CD14-positive monocyte (primary cell): ENCODE data around the gene RAB11FIP2. TPM values are rescaled to one million over a fixed set of nuclear protein-coding genes. Genes with fewer than 3 reads are reported as not detected.

Experiments used
- DNase-seq, 3 donors: peaks; one replicate each; pipeline ENCODE4 v3.0.0-alpha.2; 2011 to 2022
- H2AFZ ChIP-seq: 2 replicates; pipeline ENCODE4 v1.6.0; 2012; ENCODE audit warnings: mild to moderate bottlenecking, low read depth, low read length, inconsistent platforms; ENCODE audit not compliant: insufficient read depth, poor library complexity, severe bottlenecking
- H3K27ac ChIP-seq, 2 donors: 1 replicate in 1 of 2; 2 replicates in 1 of 2; pipeline ENCODE4 v1.5.1; 2012 to 2013; ENCODE audit warnings: low read length in 2 of 2, control low read depth in 1 of 2, inconsistent platforms in 1 of 2, low read depth in 1 of 2, mild to moderate bottlenecking in 1 of 2
- H3K27me3 ChIP-seq, 2 donors: one replicate each; pipeline versions ENCODE4 v1.6.0 to v1.6.1; 2011 to 2013; ENCODE audit warnings: low read length in 2 of 2; ENCODE audit not compliant: control insufficient read depth in 2 of 2, insufficient read depth in 2 of 2
- H3K36me3 ChIP-seq, 2 donors: replicated peaks in 1 of 2; 1 replicate in 1 of 2; 2 replicates in 1 of 2; pipeline versions ENCODE4 v1.5.1 to v1.6.1; 2012 to 2013; ENCODE audit warnings: low read length in 2 of 2, control low read depth in 1 of 2, inconsistent platforms in 1 of 2, mild to moderate bottlenecking in 1 of 2; ENCODE audit not compliant: insufficient read depth in 2 of 2, control insufficient read depth in 1 of 2
- H3K4me1 ChIP-seq, 2 donors: 1 replicate in 1 of 2; 2 replicates in 1 of 2; pipeline versions ENCODE4 v1.5.1 to v1.6.1; 2012 to 2013; ENCODE audit warnings: low read length in 2 of 2, control low read depth in 1 of 2, inconsistent platforms in 1 of 2, mild to moderate bottlenecking in 1 of 2, moderate library complexity in 1 of 2; ENCODE audit not compliant: insufficient read depth in 2 of 2, control insufficient read depth in 1 of 2
- H3K4me2 ChIP-seq: replicated peaks from 2 replicates; pipeline ENCODE3; 2012; ENCODE audit warnings: low read length, moderate library complexity, mild to moderate bottlenecking; ENCODE audit not compliant: poor library complexity, severe bottlenecking; ENCODE audit errors: extremely low read depth
- H3K4me3 ChIP-seq, 3 experiments: fragments of 200-600 bp in 1 of 3; sonication (generic) in 1 of 3; replicated peaks in 1 of 3; 1 replicate in 2 of 3; 2 replicates in 1 of 3; pipeline ENCODE4 v1.5.1; 2011 to 2013; ENCODE audit warnings: low read length in 3 of 3, mild to moderate bottlenecking in 3 of 3, control low read depth in 2 of 3, low read depth in 2 of 3, inconsistent platforms in 1 of 3, moderate library complexity in 1 of 3
- H3K79me2 ChIP-seq: 2 replicates; pipeline ENCODE4 v1.6.0; 2012; ENCODE audit warnings: mild to moderate bottlenecking, control low read depth, inconsistent platforms, low read length, moderate library complexity; ENCODE audit not compliant: insufficient read depth
- H3K9ac ChIP-seq: 2 replicates; pipeline ENCODE4 v1.6.0; 2017; ENCODE audit warnings: low read length, mild to moderate bottlenecking; ENCODE audit not compliant: insufficient read depth, poor library complexity, severe bottlenecking
- H3K9me3 ChIP-seq, 2 donors: replicated peaks in 1 of 2; 1 replicate in 1 of 2; 2 replicates in 1 of 2; pipeline versions ENCODE4 v1.5.1 to v1.6.1; 2012 to 2013; ENCODE audit warnings: low read length in 2 of 2, control low read depth in 1 of 2; ENCODE audit not compliant: control insufficient read depth in 1 of 2, insufficient read depth in 1 of 2
- H4K20me1 ChIP-seq: 2 replicates; pipeline ENCODE4 v1.6.0; 2012; ENCODE audit warnings: mild to moderate bottlenecking, low read length, control low read depth, moderate library complexity; ENCODE audit not compliant: insufficient read depth
- H3K27ac Mint-ChIP-seq, 7 donors: one replicate each; pipeline ENCODE4 v1.8.0; 2020; ENCODE audit warnings: mild to moderate bottlenecking in 7 of 7, mixed read lengths in 7 of 7, moderate library complexity in 6 of 7, inconsistent platforms in 2 of 7
- H3K27me3 Mint-ChIP-seq, 3 donors: one replicate each; pipeline ENCODE4 v1.8.0; 2021 to 2022; ENCODE audit warnings: low read depth in 3 of 3, mild to moderate bottlenecking in 3 of 3, mixed read lengths in 3 of 3, moderate library complexity in 3 of 3, inconsistent platforms in 1 of 3
- H3K36me3 Mint-ChIP-seq, 2 donors: one replicate each; pipeline ENCODE4 v1.8.0; 2020; ENCODE audit warnings: mixed read lengths in 2 of 2, inconsistent platforms in 1 of 2, mild to moderate bottlenecking in 1 of 2
- H3K4me1 Mint-ChIP-seq: one replicate; pipeline ENCODE4 v1.8.0; 2020; ENCODE audit warnings: mild to moderate bottlenecking, mixed read lengths
- H3K4me3 Mint-ChIP-seq, 2 donors: one replicate each; pipeline ENCODE4 v1.8.0; 2020; ENCODE audit warnings: mild to moderate bottlenecking in 2 of 2, mixed read lengths in 2 of 2, moderate library complexity in 1 of 2
- H3K9me3 Mint-ChIP-seq, 7 donors: one replicate each; pipeline ENCODE4 v1.8.0; 2020 to 2022; ENCODE audit warnings: mixed read lengths in 7 of 7, mild to moderate bottlenecking in 6 of 7, moderate library complexity in 6 of 7, inconsistent platforms in 2 of 7
- WGBS: methylation state at CpG from one replicate; pipeline ENCODE4 v1.1.5; 2013; ENCODE audit warnings: missing lambda C conversion rate; ENCODE audit not compliant: insufficient coverage; 5-methylcytosine and 5-hydroxymethylcytosine counted together
- intact Hi-C, 2 donors: fragments of 100-400 bp; cut with micrococcal nuclease; formaldehyde crosslinking; loops; one replicate each; pipeline versions ENCODE4 v1.15.0 to v1.15.1; 2023
- polyA plus RNA-seq, 3 donors: library from polyadenylated mRNA; depleted of rRNA in 1 of 3; unstranded in 2 of 3; stranded (reverse) in 1 of 3; fragments of 300-500 nt in 2 of 3; fragments of >200 nt in 1 of 3; fragmentation: Illumina TruSeq in 2 of 3; gene quantifications; 1 replicate in 2 of 3; 2 replicates in 1 of 3; pipeline ENCODE4 v1.2.3, GENCODE V29; 2012 to 2021
- TF ChIP-seq, protein P1 (sequence below): fragments of 200-600 bp; IDR thresholded peaks from one replicate; pipeline ENCODE4 v1.8.0; 2022; ENCODE audit warnings: antibody characterized with exemption, mild to moderate bottlenecking

The RAB11FIP2 gene
- polyA plus RNA-seq, 3 donors: 3.5 to 6.7 (median 5.4) TPM

DNA sequence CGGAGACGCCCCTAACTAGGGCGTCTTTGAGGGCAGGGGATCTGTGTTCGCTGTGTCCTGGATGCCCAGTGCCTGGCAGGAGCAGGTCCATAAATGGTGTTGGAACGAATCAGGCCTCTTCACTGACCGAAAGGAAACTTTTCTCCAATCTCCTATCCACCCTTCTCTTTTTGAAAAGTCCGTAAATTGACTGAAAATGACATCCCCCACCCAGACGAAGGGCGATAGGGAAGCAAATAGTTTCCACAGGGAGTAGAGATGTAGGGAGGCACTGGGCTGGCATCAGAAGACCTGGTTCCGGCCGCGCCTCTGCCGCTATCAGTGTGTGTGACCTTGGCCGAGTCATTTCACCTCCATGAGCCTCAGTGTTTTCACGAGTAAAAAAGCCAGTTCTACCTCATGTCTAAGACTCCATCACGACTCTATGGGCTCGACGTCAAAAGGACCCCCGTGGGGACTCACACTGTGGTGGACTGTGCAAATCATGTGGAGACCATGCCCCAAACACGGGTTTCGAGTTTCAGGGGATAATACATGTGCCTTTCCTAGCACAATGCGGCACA lies 497 bp upstream of the RAB11FIP2 start:
- WGBS: 68% methylated on average over 11 of the region's 22 CpGs
- no peaks in the 10 kb centered on the region for H3K9me3 ChIP-seq
- H2AFZ ChIP-seq: peak overlapping the region; percentile 89
- H3K4me1 ChIP-seq: peaks cover 16 to 20% of the 10 kb centered on the region in 2 donors
- H3K79me2 ChIP-seq: peaks cover 42% of the 10 kb centered on the region
- Mint-ChIP-seq H3K4me1 (peaks cover 32% of the 10 kb centered on the region), H3K27ac (peak overlapping the region in 5 of 7 donors; percentile 25 to 82 (median 63)), H3K4me3 (peak overlapping the region; percentile 78 to 85), H3K9me3 (no peaks in the 10 kb centered on the region), H3K27me3 (no peaks in the 10 kb centered on the region), H3K36me3 (no peaks in the 10 kb centered on the region)
- DNase-seq: peak in 1 of 3 donors; percentile 3
- intact Hi-C loops: loop anchor here in 1 of 2 donors (2.0 to 10.0 kb wide), 3 partner anchors 22 to 672 kb away; partner anchors contain the start of genes FAM204A and PDZD8
- H3K4me3 ChIP-seq: peak overlapping the region; percentile 69 to 87 (median 81)
- TF ChIP-seq, protein P1, sequence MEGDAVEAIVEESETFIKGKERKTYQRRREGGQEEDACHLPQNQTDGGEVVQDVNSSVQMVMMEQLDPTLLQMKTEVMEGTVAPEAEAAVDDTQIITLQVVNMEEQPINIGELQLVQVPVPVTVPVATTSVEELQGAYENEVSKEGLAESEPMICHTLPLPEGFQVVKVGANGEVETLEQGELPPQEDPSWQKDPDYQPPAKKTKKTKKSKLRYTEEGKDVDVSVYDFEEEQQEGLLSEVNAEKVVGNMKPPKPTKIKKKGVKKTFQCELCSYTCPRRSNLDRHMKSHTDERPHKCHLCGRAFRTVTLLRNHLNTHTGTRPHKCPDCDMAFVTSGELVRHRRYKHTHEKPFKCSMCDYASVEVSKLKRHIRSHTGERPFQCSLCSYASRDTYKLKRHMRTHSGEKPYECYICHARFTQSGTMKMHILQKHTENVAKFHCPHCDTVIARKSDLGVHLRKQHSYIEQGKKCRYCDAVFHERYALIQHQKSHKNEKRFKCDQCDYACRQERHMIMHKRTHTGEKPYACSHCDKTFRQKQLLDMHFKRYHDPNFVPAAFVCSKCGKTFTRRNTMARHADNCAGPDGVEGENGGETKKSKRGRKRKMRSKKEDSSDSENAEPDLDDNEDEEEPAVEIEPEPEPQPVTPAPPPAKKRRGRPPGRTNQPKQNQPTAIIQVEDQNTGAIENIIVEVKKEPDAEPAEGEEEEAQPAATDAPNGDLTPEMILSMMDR: no peak
- H3K9ac ChIP-seq: peak overlapping the region; percentile 89
- no peak overlapping the region for H3K27ac ChIP-seq
- peaks cover 10% of the 10 kb centered on the region for H4K20me1 ChIP-seq
- H3K4me2 ChIP-seq: peak overlapping the region; percentile 82
- H3K27me3 ChIP-seq: no peaks in the 10 kb centered on the region
- no peaks in the 10 kb centered on the region for H3K36me3 ChIP-seq

GRCh38 chr10:118045837-118046394 lies 825 bp downstream of the RAB11FIP2 start:
- H3K4me3 Mint-ChIP-seq: peak overlapping the region; percentile 85 to 94
- H3K27ac Mint-ChIP-seq: peak overlapping the region; percentile 60 to 89 (median 82)
- H3K36me3 Mint-ChIP-seq: no peaks in the 10 kb centered on the region
- Histone ChIP-seq H3K79me2 (peaks cover 54% of the 10 kb centered on the region), H4K20me1 (peaks cover 15% of the 10 kb centered on the region), H3K9ac (peak overlapping the region; percentile 89), H3K27me3 (no peaks in the 10 kb centered on the region), H3K36me3 (no peaks in the 10 kb centered on the region), H3K9me3 (no peaks in the 10 kb centered on the region), H3K4me1 (peaks cover 16 to 20% of the 10 kb centered on the region in 2 donors), H3K4me3 (peak overlapping the region; percentile 69 to 87 (median 81)), H2AFZ (peak overlapping the region; percentile 89), H3K4me2 (peak overlapping the region; percentile 82), H3K27ac (peak overlapping the region; percentile 50 to 84)
- H3K9me3 Mint-ChIP-seq: no peaks in the 10 kb centered on the region
- peaks cover 32% of the 10 kb centered on the region for H3K4me1 Mint-ChIP-seq
- DNase-seq: peak; percentile 12 to 56 (median 45)
- intact Hi-C loops: loop anchor here in 1 of 2 donors (2.0 to 10.0 kb wide), 3 partner anchors 21 to 671 kb away; partner anchors contain the start of genes FAM204A and PDZD8
- TF ChIP-seq, protein P1: no peak
- no peaks in the 10 kb centered on the region for H3K27me3 Mint-ChIP-seq
- 0% methylated on average over 13 of the region's 14 CpGs for WGBS
